Breast epithelium (tissue), 4 donors: ENCODE results near the gene KLF3. TPM values are rescaled to one million over a fixed set of nuclear protein-coding genes. Genes with fewer than 3 reads are reported as not detected.
A peak's percentile ranks its signal among the peaks of the same experiment; 100 is the strongest.

Source experiments
- DNase-seq, 2 donors: peaks; one replicate each; pipeline ENCODE4 v3.0.0-alpha.2; 2019; ENCODE audit warnings: low spot score in 2 of 2
- H3K27ac ChIP-seq, 2 donors: fragments of 200-600 bp; sonication (generic) in 1 of 2; one replicate each; pipeline ENCODE4 v1.5.1; 2016 to 2019; ENCODE audit warnings: mild to moderate bottlenecking in 1 of 2
- H3K27me3 ChIP-seq, 2 donors: fragments of 200-600 bp; sonication (generic) in 1 of 2; one replicate each; pipeline versions ENCODE4 v1.5.1 to v1.6.0; 2017 to 2019; ENCODE audit warnings: control low read depth in 1 of 2, mild to moderate bottlenecking in 1 of 2
- H3K36me3 ChIP-seq: fragments of 200-600 bp; one replicate; pipeline ENCODE4 v1.5.1; 2019
- H3K4me1 ChIP-seq, 2 donors: fragments of 200-600 bp; sonication (generic); one replicate each; pipeline ENCODE4 v1.5.1; 2016 to 2019; ENCODE audit warnings: control low read depth in 1 of 2
- H3K4me3 ChIP-seq, 3 donors: fragments of 200-600 bp; sonication (generic); 1 replicate in 2 of 3; 2 replicates in 1 of 3; pipeline ENCODE4 v1.5.1; 2016 to 2019; ENCODE audit warnings: mild to moderate bottlenecking in 3 of 3, moderate library complexity in 2 of 3
- H3K9me3 ChIP-seq, 2 donors: fragments of 200-600 bp; sonication (generic) in 1 of 2; one replicate each; pipeline ENCODE4 v1.5.1; 2016 to 2019; ENCODE audit warnings: control low read depth in 1 of 2
- CTCF ChIP-seq, 3 donors: fragments of 450-650 bp; IDR thresholded peaks; one replicate each; pipeline ENCODE4 v1.5.1; 2016 to 2017; ENCODE audit warnings: antibody characterized with exemption in 3 of 3, mild to moderate bottlenecking in 3 of 3, moderate library complexity in 3 of 3
- POLR2A ChIP-seq: fragments of 450-650 bp; IDR thresholded peaks from one replicate; pipeline ENCODE4 v1.6.1; 2016; ENCODE audit warnings: antibody characterized with exemption, mild to moderate bottlenecking, moderate library complexity
- POLR2AphosphoS5 ChIP-seq, 3 donors: sonication (generic); formaldehyde crosslinking; IDR thresholded peaks; one replicate each; pipeline ENCODE4 v1.6.1; 2017; ENCODE audit warnings: antibody characterized with exemption in 3 of 3
- intact Hi-C: fragments of 100-400 bp; cut with DNase I; formaldehyde crosslinking; loops from one replicate; pipeline ENCODE4 v1.15.1; 2023; ENCODE audit warnings: low total_unique reads
- total RNA-seq, 3 donors: library from RNA; depleted of rRNA; stranded (reverse); fragments of >200 nt; gene quantifications; one replicate each; pipeline ENCODE4 v1.1.0, GENCODE V29; 2016

Gene KLF3
- total RNA-seq, 3 donors from 2014 or later, result 33.4 to 48.5 (median 36.0) TPM

- H3K4me1 ChIP-seq, result peaks cover 0 to 7% of the 10 kb centered on the region in 2 donors
- H3K27ac ChIP-seq, result no peak overlapping the region
- TF ChIP-seq POLR2AphosphoS5 (IDR thresholded peaks at IDR 0.05), result no peak
- no peak for TF ChIP-seq POLR2A
- TF ChIP-seq CTCF (IDR thresholded peaks at IDR 0.05), result no peak
- H3K4me3 ChIP-seq, result no peak overlapping the region
- no peaks in the 10 kb centered on the region for H3K36me3 ChIP-seq
- no peak for DNase-seq
- no peaks in the 10 kb centered on the region for H3K27me3 ChIP-seq
- no peaks in the 10 kb centered on the region for H3K9me3 ChIP-seq
- intact Hi-C loops, result no loop called here
Measured at GRCh38 chr4:38661371-38661770, 2.6 kb upstream of the KLF3 start.

- H3K36me3 ChIP-seq, result no peaks in the 10 kb centered on the region
- peaks cover 0 to 7% of the 10 kb centered on the region in 2 donors for H3K4me1 ChIP-seq
- no peak for DNase-seq
- intact Hi-C loops, result no loop called here
- no peaks in the 10 kb centered on the region for H3K27me3 ChIP-seq
- H3K27ac ChIP-seq, result peak overlapping the region; percentile 98 to 99
- TF ChIP-seq POLR2AphosphoS5 (IDR thresholded peaks at IDR 0.05) (no peak), POLR2A (no peak), CTCF (IDR thresholded peaks at IDR 0.05) (no peak)
- H3K9me3 ChIP-seq, result no peaks in the 10 kb centered on the region
- peak overlapping the region; percentile 80 to 95 (median 83) for H3K4me3 ChIP-seq
Measured at GRCh38 chr4:38662522-38663089, 1.4 kb upstream of the KLF3 start.

DNA sequence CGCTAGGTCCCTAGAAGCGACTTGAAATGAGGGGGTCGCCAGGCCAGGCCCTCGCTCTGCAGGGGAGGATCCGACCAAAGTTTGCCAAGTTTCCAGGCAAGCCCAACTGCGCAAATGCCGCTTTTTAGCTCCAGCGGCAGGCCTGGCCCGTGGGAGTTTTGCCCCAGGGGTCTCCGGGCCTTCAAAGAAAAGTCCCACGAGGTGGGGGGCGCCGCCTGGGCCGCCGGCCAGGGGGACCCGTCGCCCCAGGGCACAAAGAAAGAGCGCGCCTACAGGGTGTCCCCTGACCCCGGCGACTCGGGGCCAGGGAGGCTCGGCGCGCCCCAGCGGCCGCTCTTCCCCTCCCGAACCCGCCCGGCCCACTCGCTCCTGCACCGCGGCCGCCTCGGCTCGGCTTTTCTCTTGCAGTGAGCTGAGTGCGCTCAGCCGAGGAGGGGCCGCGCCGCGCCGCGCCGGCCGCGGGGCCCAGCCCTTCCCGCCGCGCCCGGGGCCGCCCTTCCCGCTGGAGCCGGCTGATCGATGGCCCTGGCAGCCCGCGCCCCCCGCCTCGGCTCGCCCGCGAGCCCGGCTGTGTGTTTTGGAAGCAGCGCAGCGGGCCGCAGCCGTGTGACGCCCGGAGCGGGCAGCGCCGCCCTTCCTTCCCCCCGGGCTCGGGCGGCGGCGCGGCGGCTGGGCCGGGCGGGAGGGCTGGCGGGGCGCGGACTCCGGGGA is 754 bp upstream of the KLF3 start:
- Histone ChIP-seq H3K27ac (peak overlapping the region; percentile 98 to 99), H3K4me1 (peaks cover 0 to 7% of the 10 kb centered on the region in 2 donors), H3K27me3 (no peaks in the 10 kb centered on the region), H3K4me3 (peak overlapping the region; percentile 80 to 95 (median 83)), H3K9me3 (no peaks in the 10 kb centered on the region), H3K36me3 (no peaks in the 10 kb centered on the region)
- peak in 1 of 2 donors; percentile 55 for DNase-seq
- no peak for TF ChIP-seq POLR2A
- peak in 2 of 3 donors; percentile 4 to 35 for TF ChIP-seq POLR2AphosphoS5 (IDR thresholded peaks at IDR 0.05)
- TF ChIP-seq CTCF (IDR thresholded peaks at IDR 0.05), result no peak
- intact Hi-C loops, result no loop called here

- peak overlapping the region; percentile 98 to 99 for H3K27ac ChIP-seq
- intact Hi-C loops, result no loop called here
- peak; percentile 47 to 60 for DNase-seq
- peak overlapping the region; percentile 83 to 98 (median 95) for H3K4me3 ChIP-seq
- no peaks in the 10 kb centered on the region for H3K36me3 ChIP-seq
- H3K27me3 ChIP-seq, result no peaks in the 10 kb centered on the region
- peak in 1 of 3 donors; percentile 21 for TF ChIP-seq POLR2AphosphoS5 (IDR thresholded peaks at IDR 0.05)
- TF ChIP-seq CTCF (IDR thresholded peaks at IDR 0.05), result no peak
- TF ChIP-seq POLR2A, result no peak
- H3K4me1 ChIP-seq, result peaks cover 0 to 18% of the 10 kb centered on the region in 2 donors
- no peaks in the 10 kb centered on the region for H3K9me3 ChIP-seq
Measured at GRCh38 chr4:38664706-38665401, 855 bp downstream of the KLF3 start.
